GM19467 (cell line): ENCODE results near the gene ACTN1.

Source experiments
- ATAC-seq: cut with Tn5 transposase; IDR thresholded peaks from one replicate; pipeline ENCODE4 v1.9.1; 2021; ENCODE audit warnings: mild to moderate bottlenecking, moderate library complexity; ENCODE audit not compliant: unreplicated experiment

ACTN1 gene

GRCh38 chr14:68919129-68919927 lies 59.8 kb downstream of the ACTN1 start:
- ATAC-seq: no peak

- ATAC-seq: no peak
These were observed 60.5 kb downstream of the ACTN1 start for GRCh38 chr14:68918612-68919011.

GRCh38 chr14:68916358-68916941 lies 62.7 kb downstream of the ACTN1 start:
- no peak for ATAC-seq

- no peak for ATAC-seq
These were observed 65.6 kb downstream of the ACTN1 start for GRCh38 chr14:68913516-68913915.

- peak; percentile 59 for ATAC-seq
These were observed 67.4 kb downstream of the ACTN1 start for GRCh38 chr14:68911594-68912227.

GRCh38 chr14:68910540-68910939 lies 68.6 kb downstream of the ACTN1 start:
- ATAC-seq: no peak

GRCh38 chr14:68908803-68909202 lies 70.3 kb downstream of the ACTN1 start:
- no peak for ATAC-seq

- no peak for ATAC-seq
These were observed 70.9 kb downstream of the ACTN1 start for GRCh38 chr14:68908201-68908600.

- no peak for ATAC-seq
These were observed 72.7 kb downstream of the ACTN1 start for GRCh38 chr14:68906439-68906838.

- ATAC-seq: no peak
These were observed 73.8 kb downstream of the ACTN1 start for GRCh38 chr14:68905107-68905895.

GRCh38 chr14:68902357-68902756 lies 76.7 kb downstream of the ACTN1 start:
- no peak for ATAC-seq

- ATAC-seq: no peak
These were observed 80.0 kb downstream of the ACTN1 start for GRCh38 chr14:68899033-68899603.

- ATAC-seq: no peak
These were observed 80.7 kb downstream of the ACTN1 start for GRCh38 chr14:68898248-68899032.

- ATAC-seq: no peak
These were observed 81.4 kb downstream of the ACTN1 start for GRCh38 chr14:68897559-68898155.

- ATAC-seq: no peak
These were observed 83.0 kb downstream of the ACTN1 start for GRCh38 chr14:68896132-68896531.

- no peak for ATAC-seq
These were observed 84.0 kb downstream of the ACTN1 start for GRCh38 chr14:68894802-68895703.

- ATAC-seq: no peak
These were observed 85.0 kb downstream of the ACTN1 start for GRCh38 chr14:68894123-68894522.

GRCh38 chr14:68893566-68893965 lies 85.5 kb downstream of the ACTN1 start:
- ATAC-seq: no peak

GRCh38 chr14:68892961-68893360 lies 86.1 kb downstream of the ACTN1 start:
- ATAC-seq: no peak
